Left ventricle myocardium superior (tissue), 1 donor: Measurements from ENCODE around the gene CDO1. TPM values are rescaled to one million over a fixed set of nuclear protein-coding genes. Genes with fewer than 3 reads are reported as not detected.
A peak's percentile ranks its signal among the peaks of the same experiment; 100 is the strongest.

ENCODE experiments used
- ATAC-seq: fragments of 200-7000 bp; cut with Tn5 transposase; one replicate; pipeline ENCODE4 v1.9.1; 2020; ENCODE audit warnings: mild to moderate bottlenecking, moderate library complexity
- DNase-seq: peaks from one replicate; pipeline ENCODE4 v3.0.0-alpha.2; 2020
- intact Hi-C: fragments of 100-400 bp; cut with micrococcal nuclease; formaldehyde crosslinking; loops from one replicate; pipeline ENCODE4 v1.11.0; 2022
- long read RNA-seq: library from polyadenylated mRNA; unstranded; transcript quantifications from one replicate; pipeline ENCODE4 v2.0.0, GENCODE V29; 2021
- total RNA-seq: library from RNA; stranded (reverse); fragmentation: NEBNext Ultra II Directional; extraction: Animal tissue kit (Norgen Biotek cat#: 25700); gene quantifications from one replicate; pipeline ENCODE4 v1.2.1, GENCODE V29; 2021
- donor health status: DM: no; HTN: yes; CAD: no; lungs with severe emphysema.

Gene CDO1
- total RNA-seq: 5.4 TPM
- long read RNA-seq, partial matches to known transcripts: 0 of 3 reads
- long read RNA-seq, other reads (novel, unspliced or antisense): 0 of 3 reads

DNA sequence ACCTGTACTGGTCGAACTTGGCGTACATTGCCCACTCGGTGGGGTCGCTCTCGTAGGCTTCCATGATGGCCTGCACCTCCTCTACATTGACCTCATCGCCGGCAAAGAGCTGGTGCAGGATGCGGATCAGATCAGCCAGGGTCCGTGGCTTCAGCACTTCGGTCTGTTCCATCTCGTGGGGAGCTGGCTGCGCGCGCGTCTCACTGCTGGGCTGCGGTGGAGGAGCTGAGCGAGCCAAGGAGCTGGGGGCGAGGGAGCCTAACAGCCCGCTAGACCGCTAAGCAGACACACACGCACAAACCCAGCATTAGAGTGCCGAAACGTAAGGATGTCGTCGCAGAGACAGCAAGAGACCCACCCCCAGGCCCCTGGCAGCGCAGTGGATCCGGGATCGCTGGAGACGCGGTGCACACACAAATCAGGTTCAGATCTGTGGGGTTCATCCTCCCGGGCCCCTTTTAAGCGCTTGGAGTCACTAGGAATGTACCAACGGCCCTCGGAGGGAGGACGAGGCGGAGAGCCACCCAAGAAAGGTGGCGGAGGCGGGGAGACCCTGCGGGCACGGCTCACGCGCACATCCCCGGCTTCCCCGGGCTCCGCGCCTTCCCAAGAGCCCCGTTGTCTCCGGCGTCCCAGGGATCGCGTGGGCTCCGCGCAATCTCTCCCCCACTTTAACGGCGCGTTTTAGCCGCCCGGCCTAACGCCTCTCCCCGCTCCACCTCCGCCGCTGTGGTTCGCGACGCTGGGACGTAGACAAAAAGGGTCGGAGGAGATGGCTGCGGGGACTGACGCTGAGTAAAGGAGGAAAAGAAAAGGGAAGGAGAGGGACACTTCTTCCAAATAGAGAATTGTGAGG, at the start of gene CDO1:
TSS of gene CDO1 (minus strand) at position 434 of the 856 bp plus-strand sequence. CDS start at position 172, 262 bp downstream.
- DNase-seq: peak; percentile 72
- ATAC-seq: peak; percentile 91
- intact Hi-C loops: no loop called here

- intact Hi-C loops: no loop called here
- DNase-seq (no peak), ATAC-seq (no peak)
These were observed 42.9 kb upstream of the CDO1 start for GRCh38 chr5:115859378-115859777.

DNA sequence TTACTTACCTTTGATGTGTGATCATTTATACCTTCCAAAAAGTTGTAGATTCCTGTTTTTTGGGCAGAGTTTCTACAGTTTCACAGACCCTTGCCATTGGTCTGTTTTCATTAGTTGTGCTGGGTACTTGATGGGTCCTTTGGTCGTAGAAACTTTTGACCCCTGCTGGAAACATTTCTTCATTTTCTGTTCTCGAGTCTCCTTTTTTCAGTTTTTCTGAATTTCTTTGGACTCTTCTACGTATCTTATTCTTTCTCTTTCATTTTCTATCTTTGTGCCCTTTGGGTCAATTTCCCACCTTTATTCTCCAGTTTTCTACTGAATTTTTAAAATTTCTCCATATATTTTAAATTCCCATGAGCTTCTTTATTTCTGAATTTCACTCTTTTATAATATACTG, 41.9 kb upstream of the CDO1 start:
- intact Hi-C loops: no loop called here
- ATAC-seq: no peak
- no peak for DNase-seq

DNA sequence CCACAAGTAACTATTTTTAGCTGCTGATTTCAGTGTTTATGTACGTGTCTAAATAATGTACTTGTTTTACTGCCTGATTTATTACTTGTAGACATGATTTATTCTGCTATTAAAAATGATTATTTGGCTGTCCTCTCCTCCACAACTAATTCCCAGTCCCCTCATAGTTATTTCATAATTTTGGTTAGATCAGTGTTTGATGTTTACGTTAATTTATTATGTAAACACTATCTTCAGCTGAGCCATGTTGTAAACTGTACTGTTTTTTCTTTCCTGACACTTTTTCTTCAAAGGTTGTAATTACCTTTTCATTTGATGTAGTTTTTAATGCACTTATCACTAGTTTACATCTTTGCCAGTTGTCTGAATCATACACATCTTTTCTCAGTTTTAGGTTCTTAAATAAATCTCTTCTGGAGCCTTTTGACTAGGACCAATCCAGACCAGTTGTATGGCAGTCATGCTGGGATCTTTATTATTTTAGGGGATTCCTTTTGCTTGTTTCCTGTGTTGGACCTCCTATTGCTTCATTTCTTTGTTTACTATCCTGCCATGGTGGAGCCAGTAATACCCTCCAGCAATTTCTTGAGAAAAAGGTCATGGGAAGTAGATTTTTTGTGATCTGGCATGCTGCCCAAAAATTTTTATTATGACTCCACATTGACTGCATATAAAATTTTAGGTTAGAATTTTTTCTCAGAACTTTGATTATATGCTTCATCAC, 41.3 kb upstream of the CDO1 start:
- intact Hi-C loops: no loop called here
- DNase-seq (no peak), ATAC-seq (no peak)

DNA sequence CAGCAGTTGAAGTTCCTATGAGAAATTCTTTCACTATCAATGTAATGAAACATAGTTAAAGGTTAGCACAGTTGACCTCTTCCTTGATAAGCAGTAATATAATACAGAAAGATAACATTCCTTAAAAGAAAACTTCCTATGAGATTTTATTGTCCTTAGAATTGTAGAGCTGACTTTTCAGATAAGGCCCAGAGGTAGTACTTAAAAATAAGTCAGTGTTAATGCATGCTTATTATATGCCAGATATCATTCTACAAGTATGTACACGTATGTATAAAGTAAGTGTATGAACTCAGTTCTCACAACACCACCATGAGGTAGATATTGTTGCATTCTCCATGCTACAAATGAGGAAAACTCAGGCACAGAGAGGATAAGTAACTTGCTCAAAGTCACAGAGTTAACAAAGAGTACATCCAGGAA, 40.6 kb upstream of the CDO1 start:
- ATAC-seq (no peak), DNase-seq (no peak)
- intact Hi-C loops: no loop called here

DNA sequence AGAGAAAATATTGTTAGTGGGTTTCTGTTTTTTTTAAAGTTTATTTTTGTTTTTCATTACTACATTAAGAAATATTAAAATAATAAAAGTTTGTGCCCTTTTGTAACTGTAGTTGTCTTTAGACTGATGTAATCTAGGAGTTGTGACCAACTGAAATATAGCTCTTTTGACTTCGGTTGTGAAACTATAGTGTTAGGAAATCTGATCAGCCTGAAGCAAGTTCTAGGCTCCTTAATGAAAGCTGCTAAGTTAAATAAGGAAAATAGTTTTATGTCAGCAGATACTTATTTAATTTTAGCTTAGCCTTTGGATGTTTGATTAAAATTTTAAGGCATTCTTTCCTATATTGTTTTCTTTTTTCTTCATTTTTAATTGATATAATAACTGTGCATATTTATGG, 39.5 kb upstream of the CDO1 start:
- intact Hi-C loops: no loop called here
- DNase-seq: no peak
- ATAC-seq: no peak

- ATAC-seq: no peak
- DNase-seq: no peak
- intact Hi-C loops: no loop called here
These were observed 37.7 kb upstream of the CDO1 start for GRCh38 chr5:115854139-115854538.

GRCh38 chr5:115850744-115851416, 34.4 kb upstream of the CDO1 start:
- DNase-seq: no peak
- intact Hi-C loops: no loop called here
- peak; percentile 51 for ATAC-seq

DNA sequence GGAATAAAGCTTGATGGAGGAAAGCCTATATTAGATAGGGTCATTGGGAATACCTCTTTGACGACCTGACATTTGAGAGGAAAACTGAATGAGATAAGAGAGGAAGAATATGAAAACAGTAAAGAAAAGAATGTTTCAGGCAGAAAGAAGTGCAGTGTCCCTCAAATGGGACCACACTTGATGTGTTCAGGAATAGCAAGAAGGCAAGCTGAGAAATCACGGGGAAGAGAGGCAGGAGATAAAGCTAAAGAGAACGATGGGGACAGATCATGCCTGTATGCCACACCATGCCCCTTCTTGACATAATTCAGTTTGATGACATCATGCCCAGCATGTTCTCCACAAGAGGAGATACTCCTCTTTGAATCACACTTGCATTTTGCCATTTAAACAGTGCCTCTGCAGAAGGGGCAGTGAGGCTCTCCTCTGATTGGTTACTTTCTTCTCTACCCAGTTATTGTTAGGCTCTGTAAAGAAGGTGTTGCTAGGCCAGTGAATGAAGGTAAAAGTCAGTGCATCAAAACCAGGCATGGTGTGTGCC, 32.9 kb upstream of the CDO1 start:
- intact Hi-C loops: no loop called here
- no peak for DNase-seq
- ATAC-seq: no peak

- DNase-seq (no peak), ATAC-seq (no peak)
- intact Hi-C loops: no loop called here
These were observed 30.8 kb upstream of the CDO1 start for GRCh38 chr5:115847290-115847689.

GRCh38 chr5:115844321-115844817, 27.9 kb upstream of the CDO1 start:
- intact Hi-C loops: no loop called here

GRCh38 chr5:115843444-115844130, 27.1 kb upstream of the CDO1 start:
- DNase-seq (no peak), ATAC-seq (no peak)
- intact Hi-C loops: no loop called here

More at GRCh38 chr5:115844321-115844817, 27.9 kb upstream of the CDO1 start:
- DNase-seq (no peak), ATAC-seq (no peak)

DNA sequence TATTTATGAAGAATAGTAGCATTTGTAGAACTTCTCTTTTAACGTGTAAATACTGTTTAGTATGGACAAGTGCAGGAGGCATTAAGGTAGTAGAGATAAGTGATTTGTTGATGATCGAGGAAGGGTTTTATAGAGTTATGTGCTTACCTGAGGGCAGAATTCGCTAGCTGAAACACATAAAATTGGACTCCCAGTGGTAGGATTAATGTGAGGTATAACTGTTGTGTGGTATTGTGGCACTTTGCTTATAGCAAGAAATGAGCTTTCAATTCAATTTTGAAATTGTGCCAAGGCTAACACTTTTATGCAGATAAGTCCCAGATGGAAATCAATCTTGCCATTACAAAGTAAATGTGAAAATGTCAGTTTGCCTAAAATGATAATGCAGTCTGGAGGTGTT, 26.5 kb upstream of the CDO1 start:
- ATAC-seq (no peak), DNase-seq (no peak)
- intact Hi-C loops: no loop called here

- ATAC-seq (peak; percentile 77), DNase-seq (no peak)
- intact Hi-C loops: no loop called here
These were observed 25.9 kb upstream of the CDO1 start for GRCh38 chr5:115842089-115842935.

GRCh38 chr5:115841382-115842088, 25.1 kb upstream of the CDO1 start, which contains the start of the genes AP3S1 and ATG12:
TSS of gene AP3S1 (plus strand) at chr5:115841935. CDS start at chr5:115842038, 103 bp downstream.
TSS of gene ATG12 (minus strand) at chr5:115841565. CDS start at chr5:115841552, 13 bp downstream.
- peak; percentile 95 for DNase-seq
- peak; percentile 96 for ATAC-seq
- intact Hi-C loops: no loop called here

DNA sequence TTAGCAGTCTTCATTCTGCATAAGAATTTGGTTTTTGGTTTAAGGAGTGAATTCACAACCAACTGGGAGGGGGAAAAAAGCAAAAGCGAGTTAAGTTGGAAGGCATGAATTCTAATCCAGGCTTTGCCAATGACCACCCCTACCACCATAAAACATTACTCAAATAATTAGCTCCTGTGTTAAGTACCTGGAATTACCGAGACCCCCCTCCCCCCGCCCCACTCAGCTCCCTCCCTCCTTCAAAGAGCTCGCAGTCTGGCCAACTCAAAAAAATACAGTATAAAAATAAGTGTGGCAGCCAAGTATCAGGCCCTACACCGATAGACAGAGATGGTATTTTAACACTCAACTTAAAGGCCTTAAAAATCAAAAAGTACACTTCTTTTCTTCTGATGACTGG, 24.4 kb upstream of the CDO1 start:
- ATAC-seq: no peak
- no peak for DNase-seq
- intact Hi-C loops: no loop called here

DNA sequence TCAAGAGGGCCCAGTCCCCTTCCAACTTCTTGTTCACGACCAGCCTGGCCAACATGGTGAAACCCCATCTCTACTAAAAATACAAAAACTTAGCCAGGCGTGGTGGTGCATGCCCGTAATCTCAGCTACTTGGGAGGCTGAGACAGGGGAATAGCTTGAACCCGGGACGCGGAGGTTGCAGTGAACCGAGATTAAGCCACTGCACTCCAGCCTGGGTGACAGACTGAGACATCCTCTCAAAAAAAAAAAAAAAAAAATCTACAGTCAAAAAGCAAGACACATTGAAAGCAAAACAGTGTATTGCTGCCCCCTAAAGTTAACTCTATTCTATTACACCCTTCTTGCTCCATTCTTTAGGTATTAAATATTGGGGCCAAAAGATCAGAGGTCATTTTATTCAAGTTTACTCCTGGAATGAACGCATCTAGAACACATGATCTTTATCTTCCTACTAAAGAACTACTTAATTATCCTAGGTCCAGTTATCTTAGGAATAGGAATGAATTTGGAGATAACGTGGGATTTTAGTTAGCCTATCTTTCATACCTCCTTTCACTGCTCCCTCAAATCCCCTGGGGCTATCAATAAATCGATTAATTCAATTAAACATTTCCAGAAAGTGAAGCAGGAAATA, 22.5 kb upstream of the CDO1 start:
- intact Hi-C loops: no loop called here
- DNase-seq (no peak), ATAC-seq (no peak)
